Right hindlimb (tissue), 1 donor: ENCODE data around the gene CYP27C1.
A peak's percentile ranks its signal among the peaks of the same experiment; 100 is the strongest.
"Not testable (repeated sequence)": the region's sequence is repeated elsewhere in the genome, so short reads cannot be mapped to it uniquely, and the experiment has no call there.

ENCODE experiments used
- DNase-seq: peaks from one replicate; pipeline ENCODE4 v3.0.0-alpha.2; 2018

CYP27C1 gene

DNA sequence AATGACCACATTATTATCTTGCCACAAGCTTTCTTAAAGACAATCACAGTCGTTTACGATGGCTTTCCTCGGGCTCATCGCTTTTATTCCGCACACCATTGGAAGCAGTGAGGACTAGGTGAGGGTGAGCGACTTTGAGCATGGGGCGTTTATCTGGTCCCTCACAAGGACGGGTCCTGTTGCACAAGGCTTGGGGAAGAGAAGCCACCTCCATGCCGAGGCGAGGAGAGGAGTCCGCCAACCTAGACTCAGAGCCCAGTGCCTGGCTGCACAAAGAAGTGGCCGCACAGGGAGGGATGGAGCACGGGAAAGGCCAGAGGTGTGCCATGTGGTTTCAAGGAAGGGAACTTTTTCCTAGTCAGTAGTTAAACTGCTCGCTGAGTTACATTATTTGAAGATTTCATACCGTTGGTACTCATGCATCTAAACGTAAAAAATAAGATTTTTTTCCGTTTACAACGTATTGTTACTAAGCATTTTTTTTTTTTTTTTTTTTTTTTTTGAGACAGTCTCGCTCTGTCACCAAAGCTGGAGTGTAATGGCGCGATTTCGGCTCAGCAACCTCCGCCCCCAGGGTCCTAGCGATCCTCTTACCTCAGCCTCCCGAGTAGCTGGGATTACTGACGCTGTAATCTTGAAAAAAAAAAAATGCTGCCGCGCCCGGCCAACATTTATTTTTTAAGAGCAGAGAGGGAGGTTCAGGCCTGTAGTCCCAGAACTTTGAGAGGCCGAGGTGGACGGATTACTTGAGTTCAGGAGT lies 849 bp upstream of the CYP27C1 start:
- DNase-seq: peak; percentile 35

DNA sequence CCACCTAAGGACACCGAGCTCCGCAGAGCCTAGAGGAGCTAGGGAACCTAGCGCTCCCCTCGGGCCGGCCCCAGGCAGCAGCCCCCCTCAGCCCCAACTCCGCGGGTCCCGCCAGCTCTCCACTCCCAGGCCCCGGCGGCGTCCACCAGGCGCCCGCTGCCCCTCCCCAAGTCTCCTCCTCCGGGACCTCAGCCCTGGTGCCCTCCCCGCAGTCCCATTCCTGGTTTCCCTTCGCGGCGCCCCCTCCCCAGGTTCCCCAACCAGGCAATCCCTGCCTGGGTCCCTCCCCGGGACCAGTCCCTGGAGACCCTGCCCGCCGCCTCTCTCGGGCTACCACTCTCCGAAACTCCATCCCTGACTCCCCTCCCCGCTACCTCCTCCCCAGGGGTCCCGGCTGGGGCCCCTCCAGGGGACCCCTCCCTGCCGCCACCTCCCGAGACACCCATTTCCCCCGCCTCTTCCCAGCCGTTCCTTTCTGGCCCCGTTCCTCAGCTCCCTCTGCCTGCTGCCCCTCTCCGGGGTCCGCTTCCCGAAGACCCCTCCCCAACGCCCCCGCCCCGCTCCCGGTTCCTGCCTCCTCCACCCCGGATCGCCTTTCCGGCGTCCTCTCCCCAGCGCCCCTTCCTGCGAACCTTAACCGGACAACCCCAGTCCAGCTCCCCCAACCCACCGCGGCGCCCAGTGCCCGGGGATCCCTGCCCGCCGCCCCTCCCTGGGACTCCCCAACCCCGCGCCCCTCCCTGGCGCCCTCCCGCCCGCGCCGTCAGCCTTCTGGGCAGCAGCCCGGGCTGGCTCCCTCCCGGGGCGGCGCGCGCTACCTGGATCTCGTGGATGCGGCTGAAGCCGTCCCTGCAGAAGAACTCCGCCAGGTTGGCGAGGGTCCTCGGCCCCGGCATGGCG lies 678 bp downstream of the CYP27C1 start:
- peak; percentile 66 for DNase-seq

DNA sequence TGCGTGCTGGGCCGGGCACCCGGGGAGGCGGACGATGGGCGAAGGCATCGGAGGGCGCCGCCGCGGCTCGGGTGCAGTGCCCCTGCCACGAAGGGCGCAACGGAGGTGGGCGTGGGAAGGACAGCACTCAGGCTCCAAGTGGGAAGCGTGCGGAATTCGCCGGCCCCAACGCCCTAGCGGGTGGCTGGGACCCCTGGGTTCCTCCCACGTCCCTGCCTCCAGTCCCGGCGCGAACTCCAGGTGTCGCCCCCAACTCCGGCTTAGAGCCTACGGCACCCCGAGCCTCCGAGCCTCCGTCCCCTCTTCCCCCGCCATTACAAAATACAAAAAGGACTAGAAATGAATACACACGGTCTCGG lies 1.3 kb downstream of the CYP27C1 start:
- no peak for DNase-seq

DNA sequence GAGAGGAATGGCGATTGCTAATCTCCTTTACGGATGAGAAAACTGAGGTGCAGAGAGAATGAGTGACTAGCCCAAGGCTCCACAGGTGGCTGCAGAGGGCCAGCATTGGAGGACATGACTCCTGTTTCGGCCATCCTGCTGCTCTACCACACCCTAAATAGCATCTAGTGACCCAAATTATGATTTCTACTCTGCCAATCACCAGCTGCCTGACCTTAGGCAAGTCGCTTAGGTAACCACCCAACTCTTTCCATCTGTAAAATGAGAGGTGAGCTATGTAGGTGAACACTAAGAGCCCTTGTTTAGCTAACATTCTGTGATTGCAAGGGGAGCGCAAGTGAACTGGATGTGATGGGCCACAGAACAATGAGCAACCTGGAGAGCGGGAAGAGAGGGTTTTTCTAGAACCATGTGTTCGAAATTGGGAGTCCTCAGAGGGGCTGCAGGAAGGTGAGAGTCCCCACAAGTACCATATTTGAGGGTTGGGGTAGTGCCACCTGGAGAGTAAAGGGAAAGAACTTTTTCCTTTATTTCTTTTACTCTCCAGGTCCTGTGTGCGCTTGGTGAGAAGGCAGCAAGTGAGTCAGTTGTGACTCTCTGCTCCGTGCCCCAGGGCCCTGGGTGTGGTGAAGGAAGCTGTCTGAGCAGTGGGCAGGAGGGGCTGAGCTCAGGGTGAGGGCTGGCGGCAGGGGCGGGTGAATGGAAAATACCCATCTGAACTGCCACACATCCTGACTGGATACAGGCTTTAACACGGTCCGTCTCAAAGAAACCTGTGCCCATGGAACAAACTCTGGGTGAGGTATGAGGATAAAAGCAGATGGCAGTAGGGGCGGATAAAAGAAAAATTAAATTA lies 2.4 kb downstream of the CYP27C1 start:
- no peak for DNase-seq

DNA sequence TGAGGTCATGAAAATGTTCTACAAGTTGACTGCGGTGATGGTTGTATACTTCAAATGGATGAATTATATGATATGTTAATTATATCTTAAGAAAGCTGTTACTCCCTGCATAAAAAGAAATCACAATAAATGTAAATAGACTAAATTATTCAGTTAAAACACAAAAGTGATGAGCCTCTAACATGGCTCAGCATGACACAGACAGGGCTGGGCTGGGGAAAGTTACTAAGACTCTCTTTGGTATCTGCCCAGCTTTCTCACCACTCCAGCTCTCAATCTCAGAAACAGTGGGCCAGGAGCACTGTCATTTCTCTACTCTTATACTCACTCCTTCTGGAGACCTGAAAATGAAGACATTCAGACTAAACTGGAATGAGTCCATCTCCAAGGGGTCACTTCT lies 3.5 kb downstream of the CYP27C1 start:
- DNase-seq: no peak

DNA sequence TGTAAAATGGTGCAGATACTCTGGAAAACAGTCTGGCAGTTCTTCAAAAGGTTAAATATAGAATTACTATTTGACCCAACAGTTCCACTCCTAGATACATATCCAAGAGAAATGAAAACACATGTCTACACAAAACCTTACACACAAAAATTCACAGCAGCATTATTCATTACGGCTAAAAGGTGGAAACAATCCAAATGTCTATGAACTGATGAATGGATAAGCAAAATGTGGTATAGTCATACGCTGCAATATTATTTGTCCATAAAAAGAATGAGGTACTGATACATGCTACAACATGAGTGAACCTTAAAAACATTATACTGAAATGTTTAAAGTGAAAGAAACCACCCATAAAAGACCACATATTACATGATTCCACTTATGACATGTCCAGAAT lies 4.0 kb downstream of the CYP27C1 start:
- DNase-seq: no peak

DNA sequence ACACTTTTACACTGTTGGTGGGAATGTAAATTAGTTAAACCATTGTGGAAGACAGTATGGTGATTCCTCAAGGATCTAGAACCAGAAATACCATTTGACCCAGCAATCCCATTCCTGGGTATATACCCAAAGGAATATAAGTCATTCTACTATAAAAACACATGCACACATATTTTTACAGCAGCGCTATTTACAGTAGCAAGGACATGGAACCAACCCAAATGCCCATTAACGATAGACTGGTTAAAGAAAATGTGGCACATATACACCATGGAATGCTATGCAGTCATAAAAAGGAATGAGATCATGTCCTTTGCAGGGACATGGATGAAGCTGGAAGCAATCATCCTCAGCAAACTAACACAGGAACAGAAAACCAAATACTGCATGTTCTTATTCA lies 5.9 kb downstream of the CYP27C1 start:
- DNase-seq: not testable (repeated sequence)

DNA sequence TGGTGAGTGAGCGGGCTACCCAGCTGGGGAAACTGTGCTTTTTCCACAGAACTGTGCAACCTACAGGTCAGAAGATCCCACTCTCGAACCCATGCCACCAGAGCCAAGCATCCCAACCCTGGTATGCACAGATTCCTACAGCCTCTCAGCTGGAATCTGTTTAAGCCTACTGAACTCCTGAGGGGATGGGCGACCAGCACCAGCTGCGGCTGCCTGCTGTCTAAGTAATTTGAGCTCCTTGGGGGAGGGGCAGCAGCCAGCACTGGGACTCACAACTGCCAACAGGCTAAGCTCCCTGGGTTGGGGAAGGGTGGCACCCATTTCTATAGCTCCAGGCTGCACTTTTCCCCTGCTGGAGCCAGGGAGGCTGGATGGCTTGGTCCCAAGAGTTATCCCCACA lies 11.8 kb downstream of the CYP27C1 start:
- DNase-seq: peak; percentile 56

DNA sequence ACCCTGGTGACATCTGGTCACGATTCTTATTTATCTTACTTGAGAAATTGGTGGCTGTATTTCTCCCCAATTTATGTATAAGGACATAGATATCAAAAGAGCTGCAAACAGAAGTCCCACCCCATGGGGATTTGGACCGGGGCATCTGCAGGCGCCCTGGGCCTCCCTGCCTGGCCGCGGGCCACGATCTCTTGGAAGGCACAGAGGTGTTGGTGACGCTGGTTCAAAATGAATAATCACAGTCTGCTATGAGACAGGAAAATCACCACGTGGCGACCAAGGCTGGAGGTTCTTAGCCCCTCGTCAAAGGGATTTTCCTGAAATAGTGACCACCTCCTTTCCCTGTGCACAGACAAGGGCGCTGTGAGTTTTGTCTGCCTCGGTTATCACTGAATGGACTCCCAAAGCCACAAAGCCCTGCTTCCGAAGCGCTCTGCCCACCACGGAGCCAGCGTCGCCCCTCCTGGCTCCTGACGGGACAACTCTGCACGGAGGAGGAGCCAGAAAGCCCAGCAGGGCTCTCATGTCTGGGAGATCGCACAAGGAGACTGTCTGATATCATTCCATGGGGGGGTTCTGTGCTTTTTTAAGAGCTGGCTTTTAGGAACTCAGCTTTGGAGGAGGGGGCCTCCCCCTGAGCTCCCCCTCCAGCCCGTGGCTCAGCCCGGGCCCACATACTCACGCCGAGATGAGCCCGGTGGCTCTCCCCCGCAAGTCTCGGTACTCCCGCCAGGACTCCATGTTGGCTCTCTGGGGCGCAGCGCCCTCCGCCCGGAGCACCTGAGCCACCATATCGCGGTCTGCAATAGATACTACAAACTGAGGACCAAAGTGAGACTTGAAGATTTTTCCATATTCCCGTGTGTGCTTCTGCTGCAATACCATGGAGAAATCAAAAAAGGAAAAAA lies 14.6 kb downstream of the CYP27C1 start:
- DNase-seq: no peak

DNA sequence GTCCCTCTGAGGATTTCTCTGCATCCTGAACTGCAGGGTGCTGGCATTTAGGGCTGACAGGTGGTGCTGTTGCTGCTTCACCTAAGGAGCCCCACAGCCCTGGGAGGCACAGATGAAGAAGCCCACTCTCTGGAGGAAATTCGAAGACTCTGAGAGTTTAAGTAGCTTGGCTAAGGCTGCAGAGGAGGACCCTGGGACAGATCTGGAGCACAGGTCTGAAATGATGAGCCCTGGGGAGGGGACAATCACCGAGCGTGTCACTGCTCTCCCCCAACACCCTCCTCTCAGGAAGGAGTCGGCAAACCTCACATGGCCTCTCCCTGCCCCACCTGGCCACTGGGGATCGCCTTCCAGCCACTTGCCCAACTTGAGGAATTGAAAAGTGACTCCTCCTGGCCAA lies 18.6 kb downstream of the CYP27C1 start:
- DNase-seq: no peak

DNA sequence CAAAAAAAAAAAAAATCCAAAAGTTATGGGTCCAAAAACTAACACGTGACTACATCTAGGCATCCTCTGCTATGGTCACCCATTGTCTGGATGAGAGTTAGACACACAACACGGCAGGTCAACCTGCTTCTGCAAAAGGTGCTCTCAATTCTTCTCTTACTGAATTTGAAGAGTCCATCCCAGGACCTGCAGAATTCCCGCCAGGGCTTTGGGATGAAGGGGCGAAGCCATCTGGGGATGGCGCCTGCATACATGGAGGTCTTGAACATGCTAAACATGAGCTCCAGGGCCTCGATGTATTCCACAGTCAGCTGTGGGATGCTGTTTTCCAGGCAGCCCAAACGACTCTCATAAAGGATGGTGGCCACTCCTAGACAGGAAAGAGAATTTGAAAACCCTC lies 19.1 kb downstream of the CYP27C1 start:
- no peak for DNase-seq

DNA sequence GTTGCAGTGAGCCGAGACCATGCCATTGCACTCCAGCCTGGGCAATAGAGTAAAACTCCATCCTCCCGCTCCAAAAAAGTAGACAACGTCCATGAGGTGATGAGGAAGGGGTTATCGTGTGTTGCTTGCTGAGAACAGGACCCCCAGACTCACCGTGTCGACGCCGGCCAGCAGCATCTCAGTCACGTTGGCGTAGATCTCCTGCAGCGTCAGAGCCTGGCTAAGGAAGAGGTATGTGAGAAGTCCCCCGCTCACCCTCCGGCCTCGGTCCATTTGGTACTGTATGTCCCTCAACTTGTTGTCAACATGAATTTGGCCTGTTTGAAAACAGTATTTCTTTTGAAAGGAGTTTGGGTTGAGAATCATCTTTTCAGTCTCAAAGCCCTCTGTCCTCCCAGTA lies 20.9 kb downstream of the CYP27C1 start:
- DNase-seq: no peak

DNA sequence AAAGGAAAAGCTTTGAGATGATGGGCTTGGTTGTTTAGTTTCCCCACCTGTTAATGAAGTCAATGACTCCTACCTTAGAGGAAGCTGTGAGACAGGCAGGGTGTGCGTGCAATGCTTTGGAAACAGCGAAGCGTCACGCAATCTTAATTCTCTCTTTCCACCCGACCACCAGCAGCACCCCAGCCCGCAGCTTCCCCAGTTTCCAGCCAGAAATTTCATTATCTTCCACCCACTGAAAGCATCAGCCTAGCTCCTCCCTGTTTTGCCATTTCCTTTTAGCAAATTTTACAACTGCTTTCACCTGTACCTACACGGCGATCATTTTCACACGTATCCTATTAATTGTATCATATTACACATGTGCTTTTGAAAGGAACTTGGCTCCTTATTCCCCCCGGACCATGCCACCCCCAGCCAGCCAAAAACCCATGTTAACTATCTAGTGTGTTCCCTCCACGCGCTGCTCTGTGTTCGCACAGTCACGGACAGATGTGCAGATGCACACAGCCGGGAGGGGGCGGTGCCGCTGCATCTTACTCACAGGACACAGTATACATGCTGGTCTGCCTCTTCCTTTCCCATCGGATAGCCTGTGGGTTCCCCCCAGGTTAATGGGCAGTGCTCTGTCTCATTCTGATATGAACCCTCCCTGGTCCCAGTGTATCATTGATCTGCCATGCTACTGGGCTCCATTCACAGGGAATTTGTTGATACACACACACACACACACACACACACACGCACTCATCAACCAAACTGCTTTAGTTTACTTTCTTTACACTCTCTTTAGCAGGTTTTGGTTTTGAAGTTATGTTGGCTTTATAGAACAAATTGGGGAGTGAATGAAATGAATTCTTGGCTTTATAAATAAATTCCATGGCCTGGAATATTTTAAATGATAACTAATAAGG lies 22.4 kb downstream of the CYP27C1 start:
- DNase-seq: peak; percentile 60

DNA sequence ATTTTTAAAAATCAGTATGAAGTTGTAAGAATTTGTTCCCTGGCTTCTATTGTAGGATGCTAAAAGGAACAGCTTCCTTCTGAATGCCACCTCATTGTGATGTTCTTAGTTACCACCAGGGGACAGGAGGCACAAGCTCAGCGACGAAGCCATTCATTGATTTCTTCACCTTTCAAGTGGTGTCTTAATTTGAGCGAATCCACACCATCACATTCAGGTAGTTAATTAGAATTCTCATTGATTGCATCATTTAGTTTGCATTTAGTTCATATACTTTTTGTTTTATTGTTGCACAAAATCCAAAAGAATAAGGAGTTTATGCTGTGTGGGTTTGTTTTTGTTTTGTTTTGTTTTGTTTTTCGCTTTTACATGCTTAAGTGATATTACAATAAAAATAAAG lies 23.1 kb downstream of the CYP27C1 start:
- no peak for DNase-seq

DNA sequence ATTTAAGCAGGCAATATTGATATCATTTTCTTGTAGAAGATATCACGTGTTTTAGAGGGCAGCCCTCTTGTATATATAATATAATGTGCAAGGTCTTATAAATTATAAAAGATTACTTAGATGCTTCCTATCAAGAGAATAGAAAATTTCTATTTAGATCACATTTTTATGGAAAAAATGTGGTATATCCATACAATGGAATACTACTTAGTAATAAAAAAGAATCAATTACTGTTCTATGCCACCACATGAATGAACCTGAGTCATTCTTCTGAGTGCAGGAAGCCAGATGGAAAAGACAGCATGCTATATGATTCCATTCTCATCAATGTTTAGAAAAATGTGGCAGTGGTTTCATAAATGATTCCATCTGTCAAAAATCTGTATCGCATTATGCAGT lies 23.6 kb downstream of the CYP27C1 start:
- no peak for DNase-seq

DNA sequence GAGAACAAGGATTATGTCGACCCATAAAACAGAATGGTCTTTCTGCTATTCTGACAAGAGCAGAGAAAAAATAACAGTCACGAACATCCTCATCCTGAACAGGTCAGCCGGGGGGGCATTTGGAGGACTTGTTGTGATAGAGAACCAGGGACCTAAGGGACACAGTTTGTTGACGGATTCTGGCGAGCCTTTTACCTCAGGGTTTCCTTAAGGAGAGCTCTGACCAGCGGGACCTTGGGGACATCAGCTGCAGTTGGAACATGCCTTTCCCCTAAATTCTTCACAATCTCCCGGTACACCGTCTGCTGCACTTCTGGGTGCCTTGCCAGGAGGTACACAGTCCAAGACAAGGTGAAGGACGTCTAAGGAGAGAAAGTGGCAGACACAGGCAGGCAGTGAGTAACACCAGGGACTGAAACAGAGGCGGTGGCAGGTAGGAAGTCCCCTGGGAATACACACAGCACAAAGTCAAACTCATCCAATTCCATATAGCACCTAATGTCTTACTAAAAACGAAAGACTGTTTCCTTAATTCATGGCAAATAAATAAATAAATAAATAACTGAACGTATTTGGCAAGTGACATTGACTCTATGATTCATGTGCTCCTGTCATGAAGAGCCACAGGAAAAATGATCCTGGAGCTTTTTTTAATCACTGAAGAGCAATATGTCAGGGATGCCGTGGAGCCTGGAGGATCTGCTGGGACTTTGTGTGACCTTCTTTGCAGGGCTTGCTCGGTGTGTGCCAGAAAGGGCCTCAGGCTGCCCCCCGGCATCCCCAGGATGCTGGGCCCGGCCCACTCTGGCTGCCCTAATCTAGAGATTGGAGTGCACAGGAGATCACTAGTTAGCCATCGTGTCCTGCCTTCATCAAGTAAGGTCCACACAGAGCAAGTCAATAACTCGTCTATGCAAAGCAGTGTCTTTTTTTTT lies 24.7 kb downstream of the CYP27C1 start:
- no peak for DNase-seq

DNA sequence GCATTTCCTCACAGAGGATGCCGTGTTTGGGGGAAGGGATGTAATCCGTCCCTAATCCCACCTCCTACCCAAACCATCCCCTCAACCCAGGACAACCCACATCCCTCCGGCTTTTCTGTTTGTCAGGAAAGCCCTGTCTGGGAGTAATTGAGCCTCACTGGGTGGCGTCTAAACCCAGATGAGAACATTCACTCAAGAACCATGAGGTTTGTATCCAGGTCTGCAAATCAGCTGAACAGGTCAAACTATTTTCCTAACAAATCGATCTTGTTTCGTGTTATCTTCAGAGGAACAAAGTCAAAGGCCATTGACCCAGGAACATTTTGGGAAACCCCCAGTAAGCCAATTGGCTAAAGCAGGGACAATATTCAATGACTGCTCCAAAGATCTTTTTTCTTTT lies 25.7 kb downstream of the CYP27C1 start:
- DNase-seq: no peak

DNA sequence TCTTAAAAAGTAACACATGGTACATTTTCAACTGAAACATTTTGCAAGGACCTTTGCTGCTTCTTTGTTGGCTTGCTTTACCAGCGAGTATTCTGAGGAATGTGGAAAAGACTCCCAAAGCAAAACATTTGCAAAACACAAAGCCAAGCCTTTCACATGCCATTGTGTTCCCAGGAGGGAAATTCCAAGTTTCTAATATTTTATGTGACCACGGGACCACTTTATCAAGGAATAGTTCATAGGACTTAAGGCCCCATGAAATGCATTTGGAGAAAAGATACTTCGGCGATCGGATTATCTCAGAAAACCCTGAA lies 26.2 kb downstream of the CYP27C1 start:
- DNase-seq: no peak

DNA sequence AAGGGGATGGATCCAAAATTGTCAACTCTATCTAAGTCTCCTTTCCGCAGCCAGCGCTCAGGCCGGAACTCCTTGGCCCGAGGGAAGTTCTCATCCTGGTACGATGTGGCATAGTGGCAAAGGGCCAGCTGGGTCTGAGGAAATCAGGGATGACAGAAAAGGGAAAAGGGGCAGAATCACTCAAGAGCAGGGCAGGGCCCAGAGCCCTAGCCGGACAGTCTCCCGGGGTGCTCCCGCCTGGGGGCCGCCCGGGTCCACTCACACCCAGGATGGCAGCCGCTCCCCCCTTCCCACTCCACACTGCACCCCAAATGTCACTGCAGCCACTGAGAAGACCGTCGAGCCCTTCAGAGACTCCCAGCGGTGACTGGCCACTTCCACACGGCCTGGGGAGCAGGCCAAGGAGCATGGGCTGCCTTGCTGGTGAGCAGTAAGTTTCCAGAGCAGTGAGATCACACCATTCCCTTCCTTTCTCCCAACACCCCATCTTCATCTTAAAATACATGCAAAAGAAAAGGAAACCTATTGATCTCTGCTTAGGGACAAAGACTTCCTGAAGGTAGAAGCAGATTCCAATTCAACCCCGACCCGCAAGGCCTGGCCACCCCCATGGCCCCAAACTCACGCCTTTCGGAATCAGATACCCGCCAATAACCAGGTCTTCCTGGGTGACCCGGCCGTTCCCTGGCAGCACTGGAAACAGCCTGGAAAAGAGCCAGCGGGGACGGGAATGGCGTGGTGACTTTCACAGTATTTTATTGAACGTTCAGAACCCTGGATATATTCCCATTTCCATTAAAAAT lies 26.7 kb downstream of the CYP27C1 start:
- peak; percentile 60 for DNase-seq
